ENCODE measurements around the gene B3GALT6.

Gene B3GALT6

DNA sequence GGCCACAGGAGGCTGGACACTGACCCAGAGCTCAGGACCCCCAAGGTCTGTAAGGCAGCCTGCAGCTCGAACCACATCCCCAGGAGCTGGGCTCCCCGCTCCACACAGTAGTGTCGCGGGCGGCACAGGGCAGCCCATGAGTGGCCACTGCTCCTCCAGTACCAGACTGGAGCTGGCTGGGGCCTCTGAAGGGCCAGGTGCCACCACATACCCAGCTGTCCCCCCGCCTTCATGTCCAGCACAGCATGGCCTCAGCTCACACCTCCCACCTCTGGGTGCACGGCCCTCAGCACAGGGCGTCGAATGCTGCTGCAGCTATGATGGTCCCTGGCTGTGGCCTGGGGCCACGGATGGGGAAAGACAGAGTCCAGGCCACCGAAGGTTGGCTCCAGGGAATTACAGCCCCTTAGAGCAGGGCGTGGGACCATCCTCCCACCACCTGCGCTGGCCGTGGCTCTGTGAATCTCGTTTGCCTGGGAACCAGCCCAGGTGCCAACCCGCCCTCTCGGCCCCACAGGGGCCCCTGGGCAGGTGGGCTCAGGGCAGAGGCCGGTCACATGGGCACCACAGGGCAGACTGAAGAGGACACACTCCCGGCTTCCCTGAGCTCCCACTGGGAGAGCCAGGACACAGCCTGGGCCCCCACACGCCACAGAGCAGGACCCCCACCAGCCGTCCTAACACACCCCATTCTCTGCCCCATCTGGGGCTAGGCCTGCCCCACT, 16.0 kb upstream of the B3GALT6 start:
- DNase-seq (ENCODE audit: low spot score): no peak

- no peak for DNase-seq (ENCODE audit: low spot score)
These were observed 15.0 kb upstream of the B3GALT6 start for GRCh38 chr1:1216770-1217620.

DNA sequence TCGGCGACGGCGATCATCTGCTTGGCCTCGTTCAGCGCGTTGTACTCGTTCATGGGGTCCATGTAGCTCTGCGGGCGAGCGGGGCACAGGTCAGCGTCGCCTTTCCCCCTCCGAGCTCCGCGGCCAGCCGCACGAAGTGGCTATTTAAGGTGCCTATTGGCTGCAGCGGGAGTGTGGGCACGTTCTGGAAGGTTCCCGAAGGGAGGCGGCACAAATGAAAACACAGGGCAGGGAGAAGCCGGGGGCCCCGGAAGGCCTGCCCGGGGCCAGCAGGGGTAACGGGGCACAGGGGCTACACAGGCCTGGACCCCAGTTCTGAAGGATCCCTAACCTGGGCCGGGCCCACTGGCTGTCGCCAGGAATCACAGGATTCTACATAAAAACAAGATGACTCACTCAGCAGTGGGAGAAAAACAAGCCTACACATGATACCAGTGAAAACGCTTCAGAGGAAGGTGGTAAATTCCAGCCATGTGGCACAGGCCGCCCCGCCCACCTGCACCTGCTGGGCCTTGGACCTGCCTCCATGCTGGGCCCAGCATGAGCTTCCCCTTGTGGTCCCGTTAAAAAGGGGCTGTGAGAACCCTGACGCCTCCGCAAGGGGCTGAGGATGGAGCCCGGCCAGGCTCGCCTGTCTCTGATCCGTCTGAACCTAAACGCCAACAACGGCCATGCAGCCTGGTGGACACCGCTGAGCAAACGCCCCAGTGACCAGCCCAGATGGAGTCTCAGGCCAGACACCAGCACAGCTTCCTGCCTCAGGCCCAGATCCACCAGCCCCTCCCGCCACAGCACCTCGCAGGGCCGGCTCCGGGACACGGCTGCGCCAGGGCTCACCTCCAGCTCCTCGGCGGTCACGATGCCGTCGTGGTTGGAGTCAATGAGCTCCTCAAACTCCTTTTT, 14.2 kb upstream of the B3GALT6 start:
- no peak for DNase-seq (ENCODE audit: low spot score)

DNA sequence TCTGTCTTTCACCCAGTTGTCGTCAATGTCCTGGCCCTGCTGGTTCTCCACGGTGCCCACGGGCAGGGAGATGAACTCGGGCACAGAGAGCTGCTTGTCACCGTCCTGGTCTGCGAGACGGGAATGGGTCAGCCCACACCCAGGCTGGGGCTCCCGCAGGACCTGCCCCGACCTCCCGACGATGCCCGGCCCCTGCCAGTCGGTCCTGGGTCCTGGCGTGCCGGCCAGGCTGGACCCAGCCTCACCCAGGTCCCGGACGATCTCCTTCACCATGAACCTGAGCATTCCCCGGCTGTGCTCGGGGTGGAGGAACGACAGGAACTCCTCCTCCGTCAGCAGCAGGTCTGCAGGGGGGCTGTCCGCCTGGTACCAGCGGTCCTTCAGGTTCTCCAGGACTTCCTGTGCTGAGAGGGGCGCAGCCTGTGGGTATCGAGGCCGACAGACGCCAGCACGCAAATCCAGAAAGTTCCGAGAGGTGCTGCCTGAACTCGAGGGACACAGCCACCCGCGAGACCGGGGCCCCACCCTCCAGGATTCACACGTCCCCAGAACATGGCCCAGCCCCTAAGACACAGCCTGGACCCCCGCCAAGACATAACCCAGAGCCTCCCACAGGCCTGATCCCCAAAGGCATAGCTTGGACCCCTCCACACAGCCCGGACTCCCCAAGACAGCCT, 13.4 kb upstream of the B3GALT6 start:
- no peak for DNase-seq (ENCODE audit: low spot score)

DNA sequence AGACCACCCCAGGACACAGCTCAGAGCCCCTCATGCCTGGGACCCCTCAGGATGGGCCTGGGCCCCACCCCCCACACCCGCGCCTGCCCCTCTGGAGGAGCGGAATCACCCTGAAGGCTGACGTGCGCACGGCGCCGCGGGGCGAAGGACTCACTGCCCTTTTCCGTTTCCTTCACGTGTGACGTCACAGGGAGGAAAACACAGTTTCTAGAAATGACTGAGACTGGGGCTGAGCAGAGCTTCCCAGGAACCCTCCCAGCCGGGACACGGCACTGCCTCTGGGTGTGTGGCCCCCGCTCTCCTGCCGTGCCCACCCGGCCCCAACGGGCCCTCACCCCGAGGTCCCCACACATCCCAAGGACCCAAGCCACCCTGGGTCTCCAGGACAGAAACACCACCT, 12.7 kb upstream of the B3GALT6 start:
- no peak for DNase-seq (ENCODE audit: low spot score)

DNA sequence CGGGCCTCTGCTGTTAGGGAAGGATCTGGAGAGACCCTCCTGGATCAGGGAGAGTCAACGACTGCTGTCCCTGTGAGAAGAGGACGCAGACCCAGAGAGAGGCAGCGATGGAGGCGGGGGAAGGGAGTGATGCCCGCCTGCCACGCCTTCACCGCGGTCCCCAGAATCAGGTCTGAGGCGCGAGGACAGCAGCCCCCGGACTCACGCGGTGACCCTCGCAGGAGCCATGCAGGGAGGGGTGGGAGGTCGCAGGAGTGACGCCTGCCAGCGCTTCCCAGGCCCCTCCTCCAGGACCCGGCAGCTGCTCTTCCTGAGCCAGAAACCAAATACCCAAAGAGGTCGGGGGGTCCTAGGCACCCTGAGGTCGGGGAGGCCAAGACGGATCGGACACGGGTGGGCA, 11.8 kb upstream of the B3GALT6 start:
- DNase-seq (ENCODE audit: low spot score): no peak

- no peak for DNase-seq (ENCODE audit: low spot score)
These were observed 10.0 kb upstream of the B3GALT6 start for GRCh38 chr1:1221887-1222574.

- no peak for DNase-seq (ENCODE audit: low spot score)
These were observed 9.3 kb upstream of the B3GALT6 start for GRCh38 chr1:1222575-1223225.

DNA sequence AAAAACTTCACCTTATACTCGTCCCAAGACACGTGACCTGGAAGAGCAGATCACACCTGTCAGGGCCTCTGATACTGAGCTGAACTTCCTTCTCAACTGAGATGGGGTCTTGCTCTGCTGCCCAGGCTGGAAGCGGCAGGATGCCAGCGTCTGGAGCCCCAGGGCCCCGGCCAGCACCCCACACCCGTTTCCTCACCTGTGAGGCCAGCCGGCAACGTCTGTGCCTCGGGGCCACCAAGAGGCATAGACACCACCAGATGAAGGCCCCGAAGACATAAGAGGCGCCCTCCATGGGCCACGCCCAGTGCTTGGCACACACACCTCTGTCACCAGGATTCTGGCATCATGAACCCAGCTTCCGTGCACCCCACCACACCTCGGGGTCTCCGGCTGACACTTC, 8.7 kb upstream of the B3GALT6 start:
- DNase-seq (ENCODE audit: low spot score): no peak

DNA sequence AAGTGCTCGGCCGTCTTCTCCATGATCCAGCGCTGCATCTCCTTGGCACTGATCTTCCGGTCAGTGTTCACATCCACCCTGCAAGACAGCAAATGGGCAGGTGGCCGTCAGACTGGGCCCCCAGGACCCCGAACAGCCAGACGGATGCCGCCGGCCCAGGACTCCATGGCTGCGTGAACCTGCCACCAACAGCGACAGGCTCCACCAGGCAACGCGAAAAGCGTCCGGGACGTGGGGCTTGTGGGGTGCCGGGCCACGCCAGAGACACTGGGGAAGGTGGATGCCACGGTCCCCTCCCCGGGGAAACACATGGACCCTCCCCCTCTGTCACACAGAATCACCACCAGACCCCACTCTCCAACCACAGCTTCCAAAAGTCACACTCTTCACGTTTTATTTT, 8.1 kb upstream of the B3GALT6 start:
- no peak for DNase-seq (ENCODE audit: low spot score)

DNA sequence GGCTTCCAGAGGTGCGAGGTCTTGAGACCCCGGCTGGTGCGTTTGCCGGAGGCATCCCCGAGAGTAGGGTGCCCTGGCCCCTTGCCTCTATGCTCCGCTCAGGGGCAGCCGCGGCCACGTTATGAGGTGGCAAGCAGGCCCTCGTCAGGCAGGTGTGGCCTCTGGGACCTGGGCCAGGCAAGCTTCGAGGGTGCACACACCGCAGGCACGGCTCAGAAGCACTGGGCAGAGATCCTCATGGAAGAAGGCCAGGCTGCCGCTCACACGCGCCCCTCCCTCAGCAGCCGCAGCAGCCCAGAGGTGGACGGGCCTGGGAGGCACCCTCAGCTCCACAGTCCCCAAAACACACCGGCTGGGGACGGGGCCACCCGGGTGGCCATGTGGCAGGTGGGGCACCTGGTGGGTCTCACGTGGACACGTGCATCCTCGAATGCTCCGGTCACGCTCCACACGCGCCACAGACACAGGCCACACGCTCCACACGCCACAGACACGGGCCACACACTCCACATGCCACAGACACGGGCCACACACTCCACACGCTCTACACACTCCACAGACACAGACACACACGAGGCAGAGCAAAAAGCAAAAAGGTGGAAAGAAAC, 6.7 kb upstream of the B3GALT6 start:
- no peak for DNase-seq (ENCODE audit: low spot score)

- DNase-seq (ENCODE audit: low spot score): no peak
These were observed 6.1 kb upstream of the B3GALT6 start for GRCh38 chr1:1225913-1226312.

DNA sequence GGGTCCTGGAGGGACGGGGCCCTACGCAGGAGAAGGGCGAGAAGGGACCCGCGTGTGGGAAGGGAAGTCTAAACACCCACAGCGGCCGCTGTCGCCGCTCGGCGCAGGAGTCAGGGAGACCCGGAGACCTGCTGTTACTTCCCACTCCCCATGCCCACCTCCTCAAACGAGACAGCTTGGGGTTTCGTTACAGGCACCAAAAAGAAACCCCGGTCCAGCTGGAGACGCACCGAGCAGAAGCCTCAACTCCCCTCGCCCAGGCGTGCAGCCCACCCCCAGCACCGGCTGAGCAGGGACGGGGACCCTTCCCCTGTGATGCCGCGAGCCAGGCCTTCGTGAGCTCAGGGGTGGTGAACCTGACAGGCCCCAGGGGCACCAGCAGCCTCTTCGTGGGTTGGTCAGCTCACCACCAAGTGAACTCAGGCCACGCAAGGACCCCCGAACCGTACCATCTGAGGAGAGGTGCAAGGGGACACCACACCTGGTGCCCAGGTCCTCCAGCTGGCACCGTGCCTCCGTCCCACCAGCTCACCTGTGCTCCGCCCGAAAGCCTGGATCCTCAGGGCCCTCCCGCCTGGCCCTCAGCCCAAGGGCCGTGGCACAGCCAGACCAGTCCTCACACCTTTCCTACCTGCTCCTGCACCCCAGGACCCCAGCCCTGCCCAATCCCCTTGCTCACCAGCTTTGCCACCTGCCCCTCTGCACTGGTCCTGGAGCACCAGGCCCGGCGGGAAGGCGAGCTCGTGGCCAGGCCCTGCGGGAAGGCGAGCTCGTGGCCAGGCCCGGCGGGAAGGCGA, 5.3 kb upstream of the B3GALT6 start:
- DNase-seq (ENCODE audit: low spot score): no peak

DNA sequence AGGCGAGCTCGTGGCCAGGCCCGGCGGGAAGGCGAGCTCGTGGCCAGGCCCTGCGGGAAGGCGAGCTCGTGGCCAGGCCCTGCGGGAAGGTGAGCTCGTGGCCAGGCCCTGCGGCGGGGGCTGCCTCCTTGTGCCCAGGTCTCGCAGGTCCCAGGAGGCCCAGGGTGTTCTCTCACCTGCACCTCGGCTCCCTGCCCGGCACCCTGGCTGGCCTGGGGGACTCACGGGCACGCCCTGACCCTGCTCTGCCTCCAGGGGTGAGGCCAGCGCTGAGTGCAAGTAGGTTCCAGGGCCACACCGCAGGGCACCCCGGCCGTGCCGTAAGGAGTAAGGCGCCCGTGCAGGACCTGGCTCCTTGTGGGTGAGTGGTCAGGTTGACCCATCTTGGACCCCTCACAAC, 4.7 kb upstream of the B3GALT6 start:
- no peak for DNase-seq (ENCODE audit: low spot score)

GRCh38 chr1:1228187-1228586, 3.9 kb upstream of the B3GALT6 start:
- DNase-seq (ENCODE audit: low spot score): no peak

DNA sequence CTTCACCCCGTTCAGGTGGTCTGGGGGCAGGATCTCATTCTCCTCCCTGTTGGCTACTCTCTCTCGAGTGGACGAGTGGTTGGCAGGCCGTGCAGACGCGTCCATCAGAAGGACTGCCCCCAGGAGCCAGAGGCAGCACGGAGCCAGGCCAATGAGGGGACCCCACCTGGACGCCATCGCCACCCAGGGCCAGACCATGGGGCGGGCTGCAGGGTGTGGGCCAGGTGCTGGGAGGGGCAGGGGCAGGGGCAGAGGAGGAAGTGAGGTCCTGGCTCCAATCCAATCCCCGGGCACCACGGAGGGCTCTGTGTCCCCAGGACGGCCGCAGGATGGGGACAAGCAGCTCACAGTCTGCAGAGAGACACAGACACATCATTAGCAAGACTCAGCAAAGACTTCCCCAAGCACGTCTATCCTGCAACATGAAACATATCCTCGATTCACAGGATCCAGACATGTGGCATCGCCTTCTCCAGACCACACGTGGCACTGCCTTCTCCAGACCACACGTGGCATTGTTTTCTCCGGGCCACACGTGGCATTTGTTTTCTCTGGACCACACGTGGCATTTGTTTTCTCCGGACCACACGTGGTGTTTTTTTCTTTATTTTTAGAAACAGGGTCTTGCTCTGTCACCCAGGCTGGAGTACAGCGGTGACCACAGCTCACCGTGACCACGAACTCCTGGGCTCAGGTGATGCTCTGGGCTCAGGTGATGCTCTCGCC, 3.3 kb upstream of the B3GALT6 start:
- DNase-seq (ENCODE audit: low spot score): no peak

DNA sequence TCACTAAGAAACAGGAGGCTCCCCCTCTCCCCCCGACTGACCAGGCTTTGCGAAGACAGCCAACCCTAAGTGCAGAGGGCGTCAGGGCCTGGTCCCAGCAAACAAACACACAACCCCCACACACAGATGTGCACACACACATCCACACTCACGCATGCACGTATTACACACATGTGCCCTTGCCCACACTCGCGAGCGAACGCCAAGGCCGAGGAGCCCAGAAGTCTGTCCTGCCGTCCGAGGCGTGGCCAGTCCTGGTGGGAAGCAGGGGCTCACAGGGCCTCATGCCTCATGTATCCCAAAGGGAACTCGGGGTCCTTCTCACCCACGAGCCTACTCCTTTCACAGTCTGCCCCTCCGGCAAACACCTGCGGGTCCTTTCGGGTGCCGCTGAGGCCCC, 2.3 kb upstream of the B3GALT6 start:
- DNase-seq (ENCODE audit: low spot score): no peak

DNA sequence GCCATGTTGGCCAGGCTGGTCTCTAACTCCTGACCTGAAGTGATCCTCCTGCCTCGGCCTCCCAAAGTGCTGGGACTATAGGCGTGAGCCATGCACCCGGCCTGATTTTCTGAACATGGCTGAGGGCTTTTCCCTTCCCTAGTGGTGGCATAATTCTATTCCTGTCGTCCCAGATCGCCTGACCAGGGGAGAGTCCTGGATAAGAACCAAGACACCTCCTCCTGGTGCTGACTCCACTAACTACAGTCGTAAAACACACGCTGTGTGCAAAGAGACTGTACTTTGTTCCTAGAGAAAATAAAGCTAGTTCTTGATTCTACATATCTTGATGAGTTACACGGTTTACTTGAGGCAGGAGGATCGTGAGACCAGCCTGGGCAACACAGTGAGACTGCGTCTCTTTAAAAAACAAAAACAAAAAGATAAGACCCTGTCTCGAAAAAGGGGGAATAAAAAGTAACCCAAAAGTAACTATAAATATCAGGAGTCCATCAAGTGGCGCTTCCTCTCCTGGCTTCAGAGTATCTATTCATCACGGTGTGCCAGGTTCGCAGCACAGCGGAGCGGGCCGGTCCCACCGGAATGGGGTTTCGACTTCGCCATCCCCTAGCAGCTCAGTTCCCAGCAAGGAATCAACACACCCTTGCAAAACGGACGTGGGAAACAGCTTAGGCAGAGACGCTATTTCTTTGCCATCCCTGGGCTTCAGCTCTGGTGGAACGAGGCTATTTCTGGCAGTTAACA, 1.2 kb upstream of the B3GALT6 start:
- peak; percentile 93 for DNase-seq (ENCODE audit: low spot score)

Data from HuH-7 (cell line).